C4-2B (cell line): ENCODE measurements around the gene INAVA.

Source experiments
- H3K27ac ChIP-seq: fragments of 450-650 bp; 2 replicates; pipeline ENCODE4 v1.5.1; 2017
- ZFX ChIP-seq: fragments of 450-650 bp; IDR thresholded peaks from 2 replicates; pipeline ENCODE4 v1.6.1; 2017
- TF ChIP-seq, protein P1 (sequence below): fragments of 450-650 bp; conservative IDR thresholded peaks from 2 replicates; pipeline ENCODE4 v1.5.1; 2017; ENCODE audit warnings: mild to moderate bottlenecking

Gene INAVA

DNA sequence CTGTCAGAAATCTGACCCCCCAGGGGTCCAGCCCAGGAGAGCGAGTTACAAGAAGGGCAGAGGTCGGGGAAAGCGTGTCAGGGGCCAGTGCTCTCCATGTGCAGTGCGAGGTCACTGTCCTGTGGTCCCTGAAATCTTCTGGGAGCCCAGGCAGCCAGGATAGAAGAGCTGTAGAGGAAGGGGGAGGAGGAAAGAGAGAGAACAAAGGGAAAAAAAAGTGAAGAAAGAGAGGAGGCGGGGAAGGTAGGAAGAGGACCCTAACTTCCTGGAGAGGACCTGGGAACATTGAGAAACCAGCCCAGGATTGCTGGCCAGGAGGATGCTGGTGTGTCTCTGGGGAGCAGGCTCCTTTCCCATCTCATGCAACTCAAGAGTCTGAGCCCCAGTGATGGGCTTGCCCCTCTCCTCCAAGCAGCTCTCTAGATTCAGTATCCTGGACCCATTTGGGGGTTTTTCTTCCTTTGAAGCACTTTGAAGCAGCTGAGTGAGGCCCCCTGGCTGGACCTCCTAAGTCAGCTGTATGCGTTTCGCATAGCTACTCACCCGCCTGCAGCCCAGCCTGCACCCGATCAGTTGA is 6.8 kb upstream of the INAVA start:
- no peak for TF ChIP-seq ZFX
- TF ChIP-seq, protein P1, sequence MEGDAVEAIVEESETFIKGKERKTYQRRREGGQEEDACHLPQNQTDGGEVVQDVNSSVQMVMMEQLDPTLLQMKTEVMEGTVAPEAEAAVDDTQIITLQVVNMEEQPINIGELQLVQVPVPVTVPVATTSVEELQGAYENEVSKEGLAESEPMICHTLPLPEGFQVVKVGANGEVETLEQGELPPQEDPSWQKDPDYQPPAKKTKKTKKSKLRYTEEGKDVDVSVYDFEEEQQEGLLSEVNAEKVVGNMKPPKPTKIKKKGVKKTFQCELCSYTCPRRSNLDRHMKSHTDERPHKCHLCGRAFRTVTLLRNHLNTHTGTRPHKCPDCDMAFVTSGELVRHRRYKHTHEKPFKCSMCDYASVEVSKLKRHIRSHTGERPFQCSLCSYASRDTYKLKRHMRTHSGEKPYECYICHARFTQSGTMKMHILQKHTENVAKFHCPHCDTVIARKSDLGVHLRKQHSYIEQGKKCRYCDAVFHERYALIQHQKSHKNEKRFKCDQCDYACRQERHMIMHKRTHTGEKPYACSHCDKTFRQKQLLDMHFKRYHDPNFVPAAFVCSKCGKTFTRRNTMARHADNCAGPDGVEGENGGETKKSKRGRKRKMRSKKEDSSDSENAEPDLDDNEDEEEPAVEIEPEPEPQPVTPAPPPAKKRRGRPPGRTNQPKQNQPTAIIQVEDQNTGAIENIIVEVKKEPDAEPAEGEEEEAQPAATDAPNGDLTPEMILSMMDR = no peak
- no peak overlapping the region for H3K27ac ChIP-seq

DNA sequence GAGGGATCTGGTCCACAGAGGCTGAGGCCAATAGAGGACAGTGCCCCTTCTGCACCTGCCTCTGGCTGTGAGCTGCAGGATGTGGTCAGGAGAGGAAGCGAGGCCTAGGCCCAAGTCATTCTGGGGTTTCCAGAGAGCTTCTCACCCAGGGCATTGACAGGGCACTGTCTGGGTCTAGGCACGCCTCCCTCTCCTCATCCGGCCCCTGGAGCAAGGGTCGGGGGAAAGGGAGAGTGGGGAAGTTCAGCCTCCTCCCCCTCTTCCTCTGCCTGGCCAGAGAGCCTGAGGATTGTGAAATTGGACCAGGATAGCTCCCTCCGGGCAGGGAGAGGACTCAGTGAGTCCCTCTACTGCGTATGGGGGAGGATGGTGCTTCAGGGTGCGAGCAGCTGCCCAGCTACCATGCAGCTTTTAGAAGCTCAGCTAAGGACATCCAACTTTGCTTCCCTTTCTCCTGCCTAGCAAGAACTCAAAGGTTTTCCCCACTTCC is 6.3 kb upstream of the INAVA start:
- no peak overlapping the region for H3K27ac ChIP-seq
- TF ChIP-seq, protein P1 = no peak
- TF ChIP-seq ZFX = no peak

DNA sequence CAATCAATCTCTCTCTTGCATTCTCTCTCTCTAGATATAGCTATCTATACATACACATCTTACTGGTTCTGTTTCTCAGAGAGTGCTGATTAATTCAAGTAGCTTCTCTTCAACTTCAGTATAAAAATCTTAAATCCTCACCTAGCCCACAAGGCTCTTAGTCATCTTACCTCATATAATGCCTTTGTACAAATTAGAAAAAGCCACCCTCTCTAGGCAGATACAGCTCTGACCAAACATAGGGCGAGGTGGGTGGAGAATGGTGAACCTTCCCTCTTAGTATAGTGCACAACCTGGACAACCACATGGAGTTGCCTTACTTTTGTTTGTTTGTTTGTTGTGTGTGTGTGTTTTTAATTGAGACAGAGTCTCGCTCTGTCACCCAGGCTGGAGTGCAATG is 5.1 kb upstream of the INAVA start:
- no peak overlapping the region for H3K27ac ChIP-seq
- TF ChIP-seq ZFX = no peak
- TF ChIP-seq, protein P1 = no peak

DNA sequence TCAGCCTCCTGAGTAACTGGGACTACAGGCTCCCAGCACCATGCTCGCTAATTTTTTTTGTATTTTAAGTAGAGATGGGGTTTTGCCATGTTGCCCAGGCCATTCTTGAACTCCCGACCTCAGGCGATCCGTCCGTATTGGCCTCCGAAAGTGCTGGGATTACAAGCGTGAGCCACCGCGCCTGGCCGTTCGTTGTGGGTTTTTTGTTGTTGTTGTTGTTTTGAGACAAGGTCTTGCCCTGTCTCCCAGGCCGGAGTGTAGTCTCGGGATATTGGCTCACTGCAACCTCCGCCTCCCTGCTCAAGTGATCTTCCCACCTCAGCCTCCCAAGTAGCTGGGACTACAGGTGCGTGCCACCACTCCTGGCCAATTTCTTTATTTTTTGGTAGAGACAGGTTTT is 4.7 kb upstream of the INAVA start:
- TF ChIP-seq, protein P1 = no peak
- TF ChIP-seq ZFX = no peak
- no peak overlapping the region for H3K27ac ChIP-seq

DNA sequence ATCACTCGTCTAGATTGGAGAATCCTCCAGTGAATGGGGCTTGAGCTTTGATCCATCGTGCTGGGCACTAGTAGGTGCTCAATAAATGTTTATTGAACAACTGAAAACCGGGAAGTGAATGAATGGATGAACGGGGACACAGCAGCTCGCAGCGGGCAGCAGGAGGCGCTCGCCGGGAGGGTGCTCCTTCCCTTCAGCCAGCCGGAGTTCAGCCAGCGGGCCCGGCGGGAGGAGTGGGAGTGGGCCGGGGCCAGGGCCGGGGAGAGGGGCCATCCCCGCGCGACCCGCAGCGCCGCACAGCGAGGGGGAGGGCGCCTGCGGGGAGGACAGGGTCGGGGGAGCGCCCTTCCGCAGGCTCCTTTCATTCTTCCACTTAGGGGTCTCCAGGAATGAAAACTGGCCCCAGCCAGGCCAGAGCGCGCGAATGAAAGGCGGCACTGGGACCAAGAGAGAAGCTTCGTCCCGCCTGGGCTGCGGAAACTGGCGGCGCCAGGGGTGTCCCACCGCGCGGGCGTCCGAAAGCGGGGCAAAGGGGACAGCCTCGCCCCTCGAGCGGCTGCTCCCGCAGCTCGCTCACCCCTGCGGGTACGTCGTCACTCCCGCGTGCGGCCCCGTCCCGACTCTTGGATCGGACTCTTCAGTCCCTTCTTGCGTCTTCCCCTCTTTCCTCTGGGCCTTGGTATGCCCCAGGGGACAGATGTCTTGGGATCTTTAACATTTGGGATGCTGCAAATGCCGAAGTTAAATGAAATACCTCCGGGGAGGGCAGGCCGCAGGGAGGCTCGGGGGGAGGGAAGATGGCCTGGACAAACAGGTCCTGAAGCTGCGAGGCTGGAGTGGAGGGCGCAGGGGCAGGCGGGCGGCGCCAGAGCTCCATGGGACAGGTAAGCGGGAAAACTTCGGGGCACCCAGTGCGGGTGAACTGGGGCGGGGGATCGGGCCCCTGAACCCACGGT is 3.6 kb upstream of the INAVA start:
- H3K27ac ChIP-seq = peak overlapping the region; percentile 51

DNA sequence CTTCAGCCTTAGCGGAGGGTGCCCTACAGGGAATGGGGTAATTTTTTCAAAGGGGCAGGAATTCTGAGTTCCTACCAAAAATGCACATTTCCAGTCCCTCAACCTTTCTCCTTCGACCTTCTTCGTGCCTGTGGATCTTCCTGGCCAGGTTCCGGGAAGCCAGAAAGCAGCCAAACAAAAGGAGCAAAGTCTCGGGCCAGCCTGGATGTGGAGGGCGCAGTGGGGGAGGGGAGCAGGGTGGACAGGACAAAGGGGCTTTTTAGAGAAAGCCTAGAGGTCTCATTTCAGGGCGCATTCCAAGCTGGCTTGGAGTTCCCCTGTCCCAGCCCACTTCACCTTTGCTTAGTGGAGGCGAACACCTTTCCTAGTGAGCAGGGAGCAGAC is 2.9 kb upstream of the INAVA start:
- H3K27ac ChIP-seq = no peak overlapping the region; the same call in 1 of the 2 replicates
- TF ChIP-seq, protein P1 = no peak
- TF ChIP-seq ZFX = no peak

More for the DNA sequence above, 3.6 kb upstream of the INAVA start:
- no peak for TF ChIP-seq ZFX
- TF ChIP-seq, protein P1 = peak; percentile 75

DNA sequence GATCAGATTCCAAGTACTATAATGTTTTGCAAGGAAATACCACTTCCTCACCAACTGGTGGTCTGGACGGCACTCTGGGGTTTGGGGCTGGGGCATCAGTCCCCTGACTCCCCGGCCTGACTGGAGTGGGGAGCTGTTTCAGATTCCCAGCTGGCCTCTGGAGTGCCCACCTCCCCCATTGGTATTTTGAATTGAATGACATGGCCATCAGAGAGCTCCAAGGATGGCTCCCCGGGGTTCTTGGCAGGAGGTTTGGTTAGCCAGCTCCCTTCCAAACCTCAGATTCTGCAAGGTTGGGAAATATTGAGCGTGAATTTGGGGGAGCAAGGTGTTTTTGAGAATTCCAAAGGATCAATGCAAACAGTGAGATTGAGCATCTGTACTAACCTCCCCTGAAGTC is 2.2 kb upstream of the INAVA start:
- H3K27ac ChIP-seq = no peak overlapping the region
- TF ChIP-seq ZFX = no peak
- TF ChIP-seq, protein P1 = no peak
